OCI-LY7 (cell line): ENCODE results near the gene CEP192. TPM values are rescaled to one million over a fixed set of nuclear protein-coding genes. Genes with fewer than 3 reads are reported as not detected.

Experiments
- BruUV-seq: library from RNA; stranded (reverse); fragments of 400-500 nt; replicated peaks from 2 replicates; lab custom pipeline; 2021; lab: Mats Ljungman, UMichigan
- CTCF ChIA-PET: fragments of 300-600 bp; sonication (Branson Sonifier 250); formaldehyde crosslinking; loops from one replicate; lab custom pipeline; 2022; ENCODE audit warnings: antibody characterized with exemption; ENCODE audit not compliant: unreplicated experiment; lab: Charles Lee
- POLR2A ChIA-PET: fragments of 300-600 bp; sonication (Branson Sonifier 250); formaldehyde crosslinking; loops from one replicate; lab custom pipeline; 2022; ENCODE audit warnings: antibody characterized with exemption; lab: Charles Lee
- DNase-seq: peaks from one replicate; pipeline ENCODE4 v3.0.0-alpha.2; 2015; ENCODE audit warnings: low spot score
- H2AFZ ChIP-seq: fragments of 200-600 bp; sonication (generic), shearing (Covaris generic); 2 replicates; pipeline ENCODE4 v1.6.1; 2014; ENCODE audit warnings: mild to moderate bottlenecking, antibody characterized with exemption, low read length, moderate library complexity
- H3K27ac ChIP-seq: fragments of 200-600 bp; sonication (generic); 2 replicates; pipeline ENCODE4 v1.5.1; 2014; ENCODE audit warnings: mixed run types, low read depth, mild to moderate bottlenecking, moderate library complexity, low read length, inconsistent platforms; ENCODE audit not compliant: poor library complexity, severe bottlenecking
- H3K36me3 ChIP-seq: fragments of 200-600 bp; sonication (generic); 2 replicates; pipeline ENCODE4 v1.6.1; 2014; ENCODE audit warnings: mild to moderate bottlenecking, antibody characterized with exemption, low read length, moderate library complexity, mixed read lengths; ENCODE audit not compliant: insufficient read depth
- H3K4me1 ChIP-seq: fragments of 200-600 bp; sonication (generic); 2 replicates; pipeline ENCODE4 v1.5.1; 2014; ENCODE audit warnings: mild to moderate bottlenecking, low read length; ENCODE audit not compliant: insufficient read depth, poor library complexity, severe bottlenecking
- H3K4me2 ChIP-seq: fragments of 200-600 bp; sonication (generic); 2 replicates; pipeline ENCODE4 v1.6.1; 2014; ENCODE audit warnings: mild to moderate bottlenecking, low read length
- H3K4me3 ChIP-seq: fragments of 200-600 bp; sonication (generic); 2 replicates; pipeline ENCODE4 v1.5.1; 2014; ENCODE audit warnings: mild to moderate bottlenecking, low read depth, low read length; ENCODE audit not compliant: poor library complexity, severe bottlenecking
- H3K79me2 ChIP-seq: fragments of 200-600 bp; sonication (generic); 2 replicates; pipeline ENCODE4 v1.6.1; 2016; ENCODE audit warnings: low read depth, mild to moderate bottlenecking, low read length, moderate library complexity, mixed read lengths; ENCODE audit not compliant: insufficient read depth
- H3K9me2 ChIP-seq: fragments of 200-600 bp; sonication (generic); 2 replicates; pipeline ENCODE4 v1.6.1; 2016; ENCODE audit warnings: mild to moderate bottlenecking, low read length, mixed read lengths; ENCODE audit not compliant: insufficient read depth
- H3K9me3 ChIP-seq: fragments of 200-600 bp; sonication (generic); 2 replicates; pipeline ENCODE4 v1.6.1; 2014; ENCODE audit warnings: mild to moderate bottlenecking, mixed run types, low read length, mixed read lengths
- H4K20me1 ChIP-seq: fragments of 200-600 bp; sonication (generic); 2 replicates; pipeline ENCODE4 v1.6.1; 2014; ENCODE audit warnings: mild to moderate bottlenecking, antibody characterized with exemption, low read length, moderate library complexity, mixed read lengths; ENCODE audit not compliant: insufficient read depth
- CTCF ChIP-seq: fragments of 200-600 bp; sonication (generic); conservative IDR thresholded peaks from 2 replicates; pipeline ENCODE4 v1.5.1; 2014; ENCODE audit warnings: mild to moderate bottlenecking, antibody characterized with exemption, low read length, moderate library complexity, mixed read lengths
- EZH2phosphoT487 ChIP-seq: fragments of 200-600 bp; sonication (generic); IDR thresholded peaks from 2 replicates; pipeline ENCODE4 v1.6.1; 2018; ENCODE audit warnings: low read depth, borderline replicate concordance, mild to moderate bottlenecking, mixed run types, antibody characterized with exemption, low read length, moderate library complexity, mixed read lengths
- intact Hi-C: fragments of 100-400 bp; cut with micrococcal nuclease; formaldehyde crosslinking; loops from one replicate; pipeline ENCODE4 v1.10.0; 2022; ENCODE audit not compliant: unreplicated experiment
- total RNA-seq, 2 experiments: library from RNA; depleted of rRNA in 1 of 2; stranded (reverse); fragments of >200 nt in 1 of 2; shearing (Covaris generic) in 1 of 2; gene quantifications; 2 replicates each; pipeline ENCODE4 v1.2.3, GENCODE V29; 2014 to 2022

CEP192 gene
- total RNA-seq, 2 experiments from 2014 or later = 55.5 to 59.9 TPM

GRCh38 chr18:13136056-13136903 is 145.1 kb downstream of the CEP192 start:
- ChIA-PET POLR2A (no interaction called here), CTCF (no interaction called here)
- Histone ChIP-seq H2AFZ (no peak overlapping the region), H3K27ac (no peak overlapping the region), H3K9me3 (no peaks in the 10 kb centered on the region), H3K4me3 (no peak overlapping the region), H3K9me2 (no peaks in the 10 kb centered on the region), H3K4me2 (peak overlapping the region; percentile 66; the same call in 1 of the 2 replicates), H3K36me3 (no peaks in the 10 kb centered on the region), H4K20me1 (no peaks in the 10 kb centered on the region), H3K4me1 (no peaks in the 10 kb centered on the region), H3K79me2 (no peaks in the 10 kb centered on the region)
- DNase-seq = no peak
- BruUV-seq = no TSS peak
- intact Hi-C loops = no loop called here
- TF ChIP-seq CTCF = no peak
- TF ChIP-seq EZH2phosphoT487 = no peak

DNA sequence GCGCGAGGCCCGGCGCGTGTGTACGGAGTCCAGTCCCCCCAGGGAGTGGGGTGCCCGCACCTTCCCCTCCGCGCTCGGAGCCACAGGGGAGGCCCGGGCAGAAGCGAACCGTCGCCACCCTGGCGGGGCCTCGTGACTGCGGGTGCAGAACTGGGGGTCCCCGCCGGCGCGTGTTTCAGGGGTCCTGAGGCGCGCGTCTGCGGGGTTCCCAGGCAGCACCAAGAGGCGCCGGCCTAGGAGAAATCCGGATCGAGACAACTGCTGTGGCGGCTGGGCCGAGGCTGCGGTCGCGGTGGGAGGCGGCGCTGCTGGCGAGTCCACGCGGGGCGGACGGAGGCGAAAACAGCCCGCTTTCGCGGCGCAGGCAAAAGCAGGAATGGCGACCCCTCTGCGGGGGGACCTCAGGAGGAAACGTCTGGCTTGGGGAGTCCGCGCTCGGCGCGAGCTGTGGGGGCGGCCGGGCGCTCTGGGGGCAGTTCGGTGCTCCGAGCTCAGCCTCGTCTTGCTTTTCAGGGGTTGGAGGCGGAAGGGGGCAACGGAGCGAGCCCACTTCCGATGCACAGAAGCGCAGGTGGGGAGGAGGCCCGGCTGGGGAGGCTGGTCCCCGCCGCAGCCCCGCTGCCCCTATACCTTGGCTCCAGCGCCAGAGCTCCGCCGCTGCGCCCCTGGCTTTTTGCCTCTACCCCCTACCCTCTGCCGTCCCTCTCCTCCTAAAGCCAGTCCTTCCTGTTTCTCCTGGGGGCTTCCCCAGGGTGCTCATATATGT is 145.9 kb downstream of the CEP192 start:
- no peak overlapping the region for H3K4me3 ChIP-seq
- CTCF ChIA-PET = no interaction called here

More for the DNA sequence above, 145.9 kb downstream of the CEP192 start:
- POLR2A ChIA-PET = no interaction called here
- no TSS peak for BruUV-seq
- H3K36me3 ChIP-seq = no peaks in the 10 kb centered on the region
- TF ChIP-seq CTCF = no peak
- TF ChIP-seq EZH2phosphoT487 = no peak
- H3K27ac ChIP-seq = no peak overlapping the region
- no peak overlapping the region for H2AFZ ChIP-seq
- H4K20me1 ChIP-seq = no peaks in the 10 kb centered on the region
- peak overlapping the region; percentile 66; the same call in 1 of the 2 replicates for H3K4me2 ChIP-seq
- no peak for DNase-seq
- no peaks in the 10 kb centered on the region for H3K9me3 ChIP-seq
- H3K9me2 ChIP-seq = no peaks in the 10 kb centered on the region
- no peaks in the 10 kb centered on the region for H3K79me2 ChIP-seq
- intact Hi-C loops = no loop called here
- no peaks in the 10 kb centered on the region for H3K4me1 ChIP-seq
